GM19324 (cell line): ENCODE data around the gene A4GNT.
A peak's percentile ranks its signal among the peaks of the same experiment; 100 is the strongest.
"Not testable (repeated sequence)": the region's sequence is repeated elsewhere in the genome, so short reads cannot be mapped to it uniquely, and the experiment has no call there.

ENCODE experiments used
- ATAC-seq: cut with Tn5 transposase; IDR thresholded peaks from one replicate; pipeline ENCODE4 v1.9.1; 2021; ENCODE audit warnings: mild to moderate bottlenecking, moderate library complexity; ENCODE audit not compliant: unreplicated experiment, low FRiP score

Gene A4GNT

DNA sequence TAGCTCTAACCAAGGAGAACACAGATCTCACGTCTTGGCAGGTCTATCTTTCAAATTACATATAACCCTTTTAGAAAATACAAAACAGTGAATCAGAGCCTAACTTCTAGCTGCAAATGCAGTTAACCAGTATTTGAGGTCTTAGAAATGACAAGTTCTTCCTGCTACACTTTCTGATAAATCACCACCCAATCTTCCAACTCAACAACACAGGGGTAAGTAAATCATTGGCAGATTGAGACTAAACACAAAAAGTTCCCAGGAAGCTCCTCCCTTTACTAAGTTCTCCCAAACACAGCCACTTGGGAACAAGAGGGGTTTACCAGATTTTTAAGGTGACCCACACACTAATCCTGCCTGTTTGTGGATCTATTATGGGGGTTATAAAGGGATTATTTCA lies at the start of gene A4GNT:
Gene A4GNT, minus strand, starts transcription at position 152 of the 400 bp plus-strand sequence. CDS start 1,134 bp downstream, outside the sequence.
- ATAC-seq: no peak

DNA sequence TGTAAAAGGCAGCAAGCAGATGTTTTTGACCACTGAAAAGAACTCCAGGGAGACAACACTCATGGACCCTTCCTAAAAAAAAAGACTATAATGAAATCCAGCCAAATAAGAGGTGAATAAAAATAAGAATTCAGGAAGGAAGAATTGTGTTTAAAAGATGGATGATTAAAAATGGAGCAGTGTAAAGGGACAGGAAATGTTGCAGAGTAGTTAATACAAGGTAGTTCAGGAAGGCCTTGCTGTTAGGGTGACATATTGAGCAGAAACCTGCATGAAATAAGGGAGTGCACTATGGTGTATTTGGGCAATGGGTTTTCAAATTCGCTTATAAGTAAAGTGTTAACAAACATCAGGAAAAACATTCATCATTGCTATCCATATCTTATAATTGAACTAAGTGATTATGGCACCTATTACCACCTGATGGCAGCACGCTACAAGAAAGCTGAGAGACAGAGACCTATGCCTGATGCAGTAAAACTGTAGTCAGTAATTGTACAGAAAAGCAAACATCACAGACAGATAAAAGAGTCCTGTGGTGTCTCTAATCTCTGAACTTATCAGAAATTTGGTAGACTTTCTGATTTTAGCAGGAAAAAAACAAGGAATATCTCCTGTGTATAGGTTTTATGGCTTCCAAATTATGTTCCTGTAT lies 48.3 kb upstream of the A4GNT start:
- ATAC-seq: no peak

DNA sequence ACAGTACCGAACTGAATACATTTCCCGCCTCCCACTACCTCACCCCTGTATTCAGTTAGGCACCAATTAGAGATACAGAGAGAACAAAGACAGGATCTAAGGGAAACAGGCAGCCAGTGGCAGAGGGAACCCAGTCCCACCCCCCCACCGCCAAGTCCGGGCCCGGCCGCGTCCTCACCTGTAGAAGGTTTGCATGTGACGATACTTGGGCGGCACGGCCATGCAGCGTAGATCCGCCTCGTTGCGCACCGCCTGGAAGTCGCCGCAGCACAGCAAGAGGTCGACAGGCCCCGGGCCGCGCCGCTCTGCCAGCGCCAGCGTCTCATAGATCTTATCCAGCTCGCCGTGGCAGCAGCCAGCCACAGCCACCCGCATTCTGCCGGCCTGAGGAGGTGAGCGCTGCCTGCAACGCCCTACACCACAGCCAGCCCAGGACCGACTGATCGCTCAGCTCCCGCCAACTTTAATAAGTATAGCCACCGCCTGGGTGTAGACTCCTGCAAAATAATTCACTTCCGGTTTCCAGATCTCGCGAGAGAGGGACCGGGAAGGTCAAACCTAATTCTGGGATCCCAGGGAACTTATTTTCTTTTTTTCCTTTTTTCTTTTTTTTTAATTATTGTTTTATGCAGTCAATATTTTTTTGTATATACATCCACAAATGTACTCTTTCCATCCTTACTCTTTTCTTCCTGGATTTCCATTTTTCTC lies 42.4 kb upstream of the A4GNT start, which contains the start of gene DBR1:
Gene DBR1, minus strand, starts transcription at position 501 of the 711 bp plus-strand sequence. Its CDS starts 126 bp downstream, at position 375.
- ATAC-seq: peak; percentile 95

DNA sequence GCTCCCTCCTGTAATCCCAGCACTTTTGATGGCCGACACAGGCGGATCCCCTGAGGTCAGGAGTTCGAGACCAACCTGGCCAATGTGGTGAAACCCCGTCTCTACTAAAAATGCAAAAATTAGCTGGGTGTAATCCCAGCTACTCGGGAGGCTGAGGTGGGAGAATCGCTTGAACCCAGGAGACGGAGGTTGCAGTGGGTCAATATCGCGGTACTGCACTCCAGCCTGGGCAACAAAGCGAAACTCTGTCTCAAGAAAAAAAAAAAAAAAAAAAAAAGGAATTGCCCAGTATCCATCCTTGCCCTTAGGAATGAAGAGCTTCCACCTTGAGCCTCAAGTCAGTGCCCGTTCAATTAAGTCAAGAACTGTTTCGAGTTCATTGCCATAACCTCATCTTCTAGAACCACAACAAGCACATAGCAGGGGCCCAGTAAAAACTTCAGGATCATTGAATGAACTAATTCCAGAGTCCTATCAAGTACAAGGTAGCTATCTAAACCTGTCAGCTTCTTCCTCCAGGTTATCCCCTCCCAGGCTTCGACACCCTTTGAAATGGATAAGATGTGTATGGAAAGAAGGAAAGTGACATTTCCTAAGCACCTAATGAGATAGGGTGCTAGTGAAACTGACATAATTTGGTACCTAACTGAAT lies 41.7 kb upstream of the A4GNT start:
- no peak for ATAC-seq

DNA sequence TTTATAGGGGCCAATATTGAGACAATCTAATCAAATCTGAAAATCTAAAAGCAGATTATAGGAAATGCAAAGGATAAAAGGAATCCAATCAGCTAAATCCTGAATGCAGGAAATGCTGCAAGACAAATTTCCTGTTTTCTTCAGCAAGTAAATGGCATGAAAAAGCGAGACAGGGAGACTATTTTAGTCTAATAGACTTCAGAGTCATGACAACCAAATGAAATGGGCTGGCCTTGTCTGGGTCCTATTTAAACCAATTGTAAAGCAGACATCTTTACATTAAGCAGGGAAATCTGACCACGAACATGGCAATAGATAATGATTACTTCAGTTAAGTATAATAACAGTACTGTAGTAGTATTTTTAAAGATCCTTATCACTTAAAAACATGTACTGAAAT lies 40.4 kb upstream of the A4GNT start:
- ATAC-seq: no peak

DNA sequence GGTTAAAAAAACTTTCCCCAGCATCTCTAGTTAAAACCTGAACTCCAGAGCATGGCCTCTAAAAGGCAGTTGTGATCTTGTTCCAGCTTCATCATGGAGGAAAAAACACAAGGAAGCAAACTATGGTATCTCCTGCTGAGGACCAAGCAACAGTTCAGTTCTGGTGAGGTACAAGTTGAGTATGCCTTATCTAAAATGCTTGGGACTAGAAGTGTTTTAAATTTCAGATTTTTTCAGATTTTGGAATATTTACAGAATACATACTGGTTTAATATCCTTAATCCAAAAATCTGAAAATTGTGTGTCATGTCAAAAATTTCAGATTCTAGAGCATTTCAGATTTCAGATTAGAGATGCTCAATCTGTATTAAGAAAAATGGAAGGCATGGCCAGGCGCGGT lies 32.9 kb upstream of the A4GNT start:
- no peak for ATAC-seq

DNA sequence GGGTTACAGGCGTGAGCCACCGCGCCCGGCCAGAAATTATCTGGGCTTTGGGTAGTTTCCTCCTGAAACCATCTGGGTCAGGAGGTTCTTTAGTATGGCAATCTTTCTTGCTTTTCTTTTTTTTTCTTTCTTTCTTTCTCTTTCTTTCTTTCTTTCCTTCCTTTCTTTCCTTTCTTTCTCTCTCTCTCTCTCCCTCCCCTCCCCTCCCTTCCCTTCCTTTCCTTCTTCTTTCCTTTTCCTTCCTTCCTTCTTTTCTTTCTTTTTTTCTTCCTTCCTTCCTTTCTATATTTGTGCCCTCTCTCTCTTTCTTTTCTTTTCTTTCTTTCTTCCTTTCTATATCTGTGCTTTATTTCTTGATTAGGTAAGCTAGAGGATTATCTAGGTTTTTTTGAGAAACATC lies 25.6 kb upstream of the A4GNT start:
- ATAC-seq: no peak

DNA sequence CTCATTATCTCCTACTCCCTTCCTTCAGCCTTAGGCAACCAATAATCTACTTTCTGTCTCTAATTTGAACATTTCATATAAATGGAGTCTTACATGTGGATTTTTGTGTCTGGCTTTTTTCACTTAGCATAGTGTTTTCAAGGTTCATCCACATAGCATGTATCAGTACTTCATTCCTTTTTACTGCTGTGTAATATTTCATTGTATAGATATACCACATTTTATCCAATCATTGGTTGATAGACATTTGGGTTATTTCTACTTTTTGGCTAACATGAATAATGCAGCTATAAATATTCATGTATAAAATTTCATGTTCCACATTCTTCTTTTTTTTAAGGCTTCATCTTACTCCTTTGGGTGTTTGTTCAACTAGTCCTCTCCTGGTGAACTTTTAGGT lies 22.3 kb upstream of the A4GNT start:
- no peak for ATAC-seq

DNA sequence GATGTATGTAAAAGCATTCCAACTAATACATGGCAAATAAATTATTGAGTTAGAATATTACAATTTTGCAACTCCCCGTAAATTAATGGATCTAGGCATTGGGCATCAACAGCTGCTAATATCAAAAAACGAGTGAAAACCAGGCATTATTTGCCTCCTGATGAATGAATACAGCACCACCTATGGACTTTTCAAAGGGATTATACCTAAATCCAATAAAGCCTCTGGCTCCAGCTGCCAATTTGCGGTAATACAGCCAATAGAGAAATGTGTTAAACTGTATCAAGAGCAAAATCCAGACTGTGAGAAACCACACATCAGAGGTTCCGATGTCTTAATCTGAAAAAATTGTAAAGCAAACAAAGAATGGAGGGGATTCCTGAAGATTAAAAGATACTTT lies 16.3 kb upstream of the A4GNT start:
- ATAC-seq: no peak

DNA sequence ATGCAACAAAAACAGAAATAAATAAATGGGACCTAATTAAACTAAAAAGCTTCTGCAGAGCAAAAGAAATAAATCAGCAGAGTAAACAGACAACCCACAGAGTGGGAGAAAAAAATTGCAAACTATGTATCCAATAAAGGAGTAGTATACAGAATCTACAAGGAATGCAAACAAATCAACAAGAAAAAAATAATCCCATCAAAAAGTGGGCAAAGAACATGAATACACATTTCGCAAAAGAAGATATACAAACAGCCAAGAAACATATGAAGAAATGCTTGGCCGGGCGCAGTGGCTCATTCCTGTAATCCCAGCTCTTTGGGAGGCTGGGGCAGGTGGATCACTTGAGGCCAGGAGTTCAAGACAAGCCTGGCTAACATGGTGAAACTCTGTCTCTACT lies 10.0 kb upstream of the A4GNT start:
- not testable (repeated sequence) for ATAC-seq

DNA sequence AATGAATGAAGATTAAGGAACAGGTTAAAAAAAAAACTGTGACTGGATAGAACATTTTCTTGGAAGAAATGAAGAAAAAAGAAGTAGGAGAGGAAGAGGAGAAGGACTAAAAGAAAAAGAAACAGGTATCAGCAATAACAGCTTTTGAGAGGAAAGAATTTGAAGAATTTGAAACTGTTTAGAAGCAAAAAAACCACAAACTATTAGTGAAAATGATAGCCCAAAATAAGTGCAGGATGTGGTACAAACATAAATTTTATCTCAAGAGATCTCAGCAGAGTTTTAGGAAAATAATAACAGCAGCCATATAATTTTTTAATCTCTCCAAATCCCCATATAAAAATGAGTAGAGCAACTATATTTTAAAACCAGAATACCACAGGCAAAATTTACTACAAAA lies 8.8 kb upstream of the A4GNT start:
- no peak for ATAC-seq

DNA sequence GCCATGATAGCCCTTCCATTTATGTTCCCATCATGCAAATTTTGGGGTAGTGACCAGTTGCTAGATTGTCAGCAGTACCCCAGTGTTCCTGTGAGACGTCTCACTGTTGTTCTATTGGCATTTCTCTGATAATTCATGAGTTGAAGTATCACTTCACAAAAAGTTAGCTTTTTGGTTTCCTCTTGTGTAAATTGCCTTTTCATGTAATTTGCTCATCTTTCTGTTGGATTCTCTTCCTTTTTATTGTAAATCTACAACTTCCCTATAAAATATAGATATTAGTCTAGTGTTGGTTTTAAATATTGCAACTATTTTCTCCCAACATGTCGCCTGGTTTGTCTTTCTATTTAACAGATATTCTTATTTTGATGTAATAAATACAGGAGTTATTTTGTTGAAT lies 7.5 kb upstream of the A4GNT start:
- no peak for ATAC-seq

DNA sequence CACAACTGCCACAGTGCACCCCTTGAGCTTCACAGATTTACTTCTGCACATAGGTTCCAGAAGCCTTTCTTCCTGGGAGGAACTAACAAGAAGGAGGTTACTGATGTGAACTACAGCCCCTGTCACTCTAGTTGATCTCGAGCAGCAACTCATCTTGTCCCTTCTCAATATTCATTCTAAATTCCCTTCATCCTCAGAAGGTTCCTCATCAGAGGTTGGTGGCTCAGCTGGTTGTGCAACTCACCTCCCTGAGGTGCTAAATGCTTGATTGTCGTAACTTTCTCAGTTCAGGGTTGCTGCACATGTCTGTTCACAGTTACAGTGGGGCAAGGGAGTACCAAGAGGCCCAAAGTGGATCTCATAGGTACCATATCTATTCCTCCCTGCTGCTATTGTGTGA lies 5.7 kb upstream of the A4GNT start:
- ATAC-seq: no peak

DNA sequence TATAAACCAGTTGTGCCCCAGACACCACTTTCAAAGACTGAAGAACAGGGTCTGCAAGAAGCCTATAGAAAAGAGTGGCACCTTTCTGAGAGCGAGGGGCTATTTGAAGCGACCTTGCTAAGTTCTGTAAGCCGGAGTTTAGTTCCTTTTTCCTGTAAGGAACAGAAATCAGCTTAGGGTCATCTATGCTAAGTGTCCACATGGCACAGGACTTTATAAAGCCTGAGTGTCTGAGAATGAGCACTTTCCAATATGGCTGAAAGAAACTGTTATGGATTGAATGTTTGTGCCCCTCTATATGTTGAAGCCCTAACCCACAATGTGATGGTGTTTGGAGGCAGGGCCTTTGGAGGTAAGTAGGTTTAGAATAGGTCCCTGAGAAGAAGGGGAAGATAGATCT lies 4.0 kb upstream of the A4GNT start:
- ATAC-seq: no peak

DNA sequence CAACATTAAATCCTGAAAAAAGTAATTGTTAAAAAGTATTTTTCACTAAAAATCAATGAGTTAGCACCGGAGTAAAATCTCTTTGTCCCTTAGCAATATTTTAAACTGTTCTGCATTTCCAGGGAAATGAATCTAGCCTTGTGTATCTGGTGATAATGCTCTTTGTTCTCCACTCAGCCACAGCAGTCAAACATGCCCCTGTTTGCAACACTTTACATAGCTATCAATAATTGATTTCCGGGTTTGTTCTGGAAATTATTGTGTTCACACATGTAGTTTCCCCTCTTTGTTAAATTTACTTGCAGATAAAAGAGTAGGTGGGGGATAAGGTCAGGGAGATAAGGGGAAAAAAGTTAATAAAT lies 3.6 kb upstream of the A4GNT start:
- ATAC-seq: no peak

DNA sequence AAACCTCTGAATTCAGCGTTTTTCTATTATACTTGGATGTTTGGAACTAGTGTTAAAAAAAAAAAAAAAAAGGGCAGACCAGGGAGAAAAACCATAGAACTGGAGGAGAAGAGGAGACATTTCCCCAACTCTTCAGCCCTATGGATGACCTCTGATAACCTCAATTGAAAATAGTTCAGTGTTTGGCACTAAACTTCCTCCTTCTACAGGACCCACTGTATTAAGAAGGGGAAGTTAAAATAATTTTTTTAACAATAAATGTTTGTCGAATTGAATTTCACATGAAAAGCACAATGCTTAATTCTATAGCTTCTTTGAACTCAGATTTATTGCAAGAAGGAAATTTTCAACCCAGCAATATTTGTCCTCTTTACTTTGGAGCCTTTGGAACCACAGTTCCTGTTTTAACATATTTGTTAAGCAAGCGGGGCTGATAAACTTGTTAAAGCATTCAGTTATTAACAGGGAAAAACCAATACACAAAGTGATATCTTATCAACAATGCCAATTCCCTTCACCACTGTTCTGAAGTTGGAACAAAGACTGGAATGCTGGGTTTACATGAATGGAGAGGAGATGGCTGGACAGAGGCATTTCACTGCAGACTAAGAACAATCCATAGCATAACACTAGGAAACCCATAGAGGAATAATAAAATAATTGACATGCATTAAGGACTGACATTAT lies 3.1 kb upstream of the A4GNT start:
- ATAC-seq: no peak

DNA sequence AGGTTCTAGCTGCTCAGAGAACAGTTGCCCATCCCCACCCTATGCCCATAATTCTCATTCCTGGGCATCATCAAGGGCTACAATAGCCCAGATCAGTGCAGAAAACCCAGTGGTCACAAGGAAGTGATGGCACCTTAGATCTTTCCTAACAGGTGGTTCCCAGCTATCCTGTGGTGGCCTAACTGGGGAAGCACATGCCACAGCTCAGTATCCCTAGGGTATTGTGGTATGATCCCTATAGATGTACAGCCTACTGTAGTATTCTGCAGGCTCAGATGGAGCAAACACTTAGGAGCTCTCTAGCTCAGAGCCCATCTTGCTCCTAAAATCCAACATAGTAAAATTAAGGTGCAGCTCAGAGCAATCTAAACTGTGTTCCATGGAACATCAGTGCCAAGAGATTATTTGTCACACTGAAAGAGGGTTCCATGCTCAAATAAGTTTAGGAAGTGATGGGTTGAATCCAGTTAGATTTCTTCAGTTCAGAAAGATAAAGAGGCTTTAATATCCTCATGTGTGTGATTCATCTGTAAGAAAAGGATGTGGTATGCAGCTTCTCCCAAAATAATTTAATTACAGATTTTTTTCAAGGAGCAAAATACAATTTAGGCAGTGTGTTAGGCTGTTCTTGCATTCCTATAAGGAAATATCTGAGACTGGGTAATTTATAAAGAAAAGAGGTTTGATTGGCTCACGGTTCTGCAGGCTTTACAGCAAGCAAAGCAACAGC lies 4.4 kb downstream of the A4GNT start:
- no peak for ATAC-seq

DNA sequence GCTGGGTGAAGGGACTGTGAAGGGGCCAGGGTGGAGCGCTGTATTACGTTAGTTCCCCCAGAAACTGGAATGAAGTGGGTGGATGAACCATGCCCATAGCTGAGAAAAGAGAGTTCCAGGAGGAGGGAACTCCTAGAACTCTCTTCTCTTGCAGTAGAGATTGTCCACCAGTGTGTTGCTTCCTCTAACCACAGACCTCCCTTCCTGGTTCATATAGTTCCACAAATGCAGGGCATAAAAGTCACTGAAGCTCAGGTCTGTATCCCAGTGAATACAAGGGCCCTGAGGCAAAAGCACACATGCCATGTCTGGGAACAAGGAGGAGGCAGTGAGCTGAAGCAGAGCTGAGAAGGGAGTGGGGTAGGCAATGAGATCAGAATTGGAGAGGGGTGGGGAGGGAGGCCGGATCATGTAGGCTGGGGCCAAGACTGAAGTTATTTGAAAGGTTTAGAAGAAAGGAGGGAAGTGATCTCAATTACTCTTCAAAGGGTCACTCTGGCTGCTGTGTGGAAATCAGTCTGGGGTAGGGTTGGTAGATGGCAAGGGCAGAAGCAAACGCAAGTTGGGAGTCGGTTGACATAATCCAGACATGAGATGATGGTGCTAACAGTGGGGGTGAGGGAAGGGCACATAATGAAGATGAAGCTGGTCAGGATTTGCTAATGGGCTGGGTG lies 6.5 kb downstream of the A4GNT start:
- ATAC-seq: no peak

DNA sequence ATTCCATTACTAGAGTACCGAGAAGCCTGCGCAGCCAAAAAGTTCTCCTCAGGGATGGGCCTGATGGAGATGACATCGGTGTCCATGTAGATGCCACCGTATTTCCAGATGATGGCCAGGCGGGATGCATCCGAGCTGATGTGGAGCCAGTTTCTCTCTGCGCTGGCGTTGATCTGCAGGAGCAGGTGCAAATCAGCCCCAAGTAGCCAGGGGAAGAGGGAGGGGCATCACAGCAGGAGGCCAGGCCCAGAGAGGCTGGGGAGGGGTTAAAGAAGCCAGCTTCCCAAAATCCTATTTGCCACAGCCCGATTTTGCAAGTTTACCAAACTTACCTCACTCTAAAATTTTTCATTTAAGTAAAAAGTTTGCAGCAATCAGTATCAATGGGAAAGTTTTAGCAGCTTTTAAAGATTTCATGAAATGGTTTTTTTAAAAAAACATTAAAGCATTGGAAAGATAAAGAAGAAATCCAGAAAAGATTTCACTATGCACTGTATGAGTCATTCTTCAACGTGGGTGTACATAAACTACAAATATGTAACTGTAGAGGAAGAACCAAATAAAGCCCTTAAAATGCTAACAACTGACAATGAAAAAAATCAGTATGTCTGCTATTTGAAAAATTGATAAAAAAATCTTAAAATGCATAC lies 7.4 kb downstream of the A4GNT start:
- ATAC-seq: no peak

DNA sequence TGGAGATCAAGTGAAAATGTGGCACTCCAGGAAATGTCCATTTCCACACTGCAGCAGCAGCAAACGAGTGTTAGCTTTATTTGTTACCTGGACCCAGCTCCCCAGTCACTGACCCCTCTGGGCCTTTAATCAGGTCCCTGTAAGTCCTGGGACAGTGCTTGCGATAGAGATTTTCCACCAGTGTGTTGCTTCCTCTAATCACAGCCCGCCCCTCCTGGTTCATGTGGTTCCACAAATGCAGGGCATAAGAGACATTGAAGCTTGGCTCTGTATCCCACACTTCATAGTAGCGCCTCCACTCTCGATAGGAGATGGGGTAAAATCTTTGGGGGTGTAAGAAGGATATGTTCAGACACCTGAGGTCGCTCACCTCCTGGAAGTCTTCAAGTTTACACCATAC lies 8.0 kb downstream of the A4GNT start:
- ATAC-seq: no peak
